ENCODE data around the gene SKOR1. TPM values are rescaled to one million over a fixed set of nuclear protein-coding genes. Genes with fewer than 3 reads are reported as not detected.

SKOR1 gene
- total and polyA plus RNA-seq, 2 of the 13 experiments (the other 11 are each of a cell fraction or from before 2014, with no cell fraction given): 0.09 to 0.11 TPM

DNA sequence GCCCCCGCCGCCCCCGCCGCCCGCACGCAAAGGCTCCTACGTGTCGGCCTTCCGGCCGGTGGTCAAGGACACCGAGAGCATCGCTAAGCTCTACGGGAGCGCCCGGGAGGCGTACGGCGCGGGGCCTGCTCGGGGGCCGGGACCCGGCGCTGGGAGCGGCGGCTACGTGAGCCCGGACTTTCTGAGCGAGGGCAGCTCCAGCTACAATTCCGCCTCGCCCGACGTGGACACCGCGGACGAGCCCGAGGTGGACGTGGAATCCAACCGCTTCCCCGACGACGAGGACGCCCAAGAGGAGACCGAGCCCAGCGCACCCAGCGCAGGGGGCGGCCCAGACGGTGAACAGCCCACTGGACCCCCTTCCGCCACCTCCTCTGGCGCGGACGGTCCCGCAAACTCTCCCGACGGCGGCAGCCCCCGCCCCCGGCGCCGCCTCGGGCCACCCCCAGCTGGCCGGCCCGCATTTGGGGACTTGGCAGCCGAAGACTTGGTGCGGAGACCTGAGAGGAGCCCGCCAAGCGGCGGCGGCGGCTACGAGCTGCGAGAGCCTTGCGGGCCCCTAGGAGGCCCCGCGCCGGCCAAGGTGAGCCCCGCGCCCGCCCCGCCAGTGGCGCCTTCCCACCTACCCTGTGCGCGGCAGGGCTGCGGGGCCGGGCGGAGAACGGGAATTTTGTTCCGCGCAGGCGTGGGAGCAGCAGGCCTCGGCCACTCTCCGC, 2.4 kb downstream of the SKOR1 start:
- Histone ChIP-seq H3K36me3 (replicated peaks in 1 of 2; ENCODE audit: control insufficient read depth in 1 of 2, insufficient read depth in 2 of 2, low read length in 2 of 2) (no peaks in the 10 kb centered on the region), H3K4me2 (ENCODE audit: low read depth, low read length) (peak overlapping the region; percentile 27; the same call in 1 of the 2 replicates), H3K27me3 (ENCODE audit: control insufficient read depth in 1 of 2, insufficient read depth in 2 of 2, low read length in 2 of 2) (peaks cover 12 to 68% of the 10 kb centered on the region in 2 experiments; a peak in 4 of 5 replicates), H4K20me1 (ENCODE audit: insufficient read depth, low read length) (no peaks in the 10 kb centered on the region), H3K79me2 (ENCODE audit: insufficient read depth, low read length) (no peaks in the 10 kb centered on the region), H2AFZ (ENCODE audit: low read length) (no peak overlapping the region), H3K4me1 (ENCODE audit: insufficient read depth, low read length) (no peaks in the 10 kb centered on the region), H3K4me3 (replicated peaks in 1 of 3; ENCODE audit: insufficient read depth in 1 of 3, low read depth in 2 of 3, low read length in 3 of 3) (no peak overlapping the region), H3K9me3 (ENCODE audit: low read length) (no peaks in the 10 kb centered on the region), H3K9ac (ENCODE audit: insufficient read depth, low read depth, low read length) (no peak overlapping the region), H3K27ac (ENCODE audit: extremely low read length, insufficient read depth, low read length) (no peak overlapping the region)
- ChIA-PET CTCF (ENCODE audit: low intra/inter-chr PET ratio, low total read pairs) (no interaction called here), POLR2A (no interaction called here)
- 68% methylated on average over 5 of the region's 91 CpGs for WGBS (ENCODE audit: low lambda C conversion rate)
- no peak for FAIRE-seq
- intact Hi-C loops (cut with micrococcal nuclease; ENCODE audit: unreplicated experiment): no loop called here
- in situ Hi-C loops (cut with HindIII; ENCODE audit: extremely low pct_ligation_motif_present, low pct_unique_long_range_greater_than_20kb): no loop called here
- 0 out of 3 replicates have a peak, but pooled peaks have one; percentile 7 for ATAC-seq
- no peak for TF ChIP-seq PCBP1 (IDR thresholded peaks at IDR 0.05; ENCODE audit: borderline replicate concordance, low read depth, low read length)
- TF ChIP-seq HNRNPLL (IDR thresholded peaks at IDR 0.05; ENCODE audit: low read depth, low read length, poor library complexity, severe bottlenecking): peak; percentile 30
- TF ChIP-seq ZNF777 (CRISPR knock-in tag; IDR thresholded peaks at IDR 0.05): peak; percentile 58; the same call in 1 of the 2 replicates
- no peak for TF ChIP-seq DPF2 (CRISPR knock-in tag; IDR thresholded peaks at IDR 0.05; ENCODE audit: borderline replicate concordance, low read depth)
- TF ChIP-seq, protein P1, sequence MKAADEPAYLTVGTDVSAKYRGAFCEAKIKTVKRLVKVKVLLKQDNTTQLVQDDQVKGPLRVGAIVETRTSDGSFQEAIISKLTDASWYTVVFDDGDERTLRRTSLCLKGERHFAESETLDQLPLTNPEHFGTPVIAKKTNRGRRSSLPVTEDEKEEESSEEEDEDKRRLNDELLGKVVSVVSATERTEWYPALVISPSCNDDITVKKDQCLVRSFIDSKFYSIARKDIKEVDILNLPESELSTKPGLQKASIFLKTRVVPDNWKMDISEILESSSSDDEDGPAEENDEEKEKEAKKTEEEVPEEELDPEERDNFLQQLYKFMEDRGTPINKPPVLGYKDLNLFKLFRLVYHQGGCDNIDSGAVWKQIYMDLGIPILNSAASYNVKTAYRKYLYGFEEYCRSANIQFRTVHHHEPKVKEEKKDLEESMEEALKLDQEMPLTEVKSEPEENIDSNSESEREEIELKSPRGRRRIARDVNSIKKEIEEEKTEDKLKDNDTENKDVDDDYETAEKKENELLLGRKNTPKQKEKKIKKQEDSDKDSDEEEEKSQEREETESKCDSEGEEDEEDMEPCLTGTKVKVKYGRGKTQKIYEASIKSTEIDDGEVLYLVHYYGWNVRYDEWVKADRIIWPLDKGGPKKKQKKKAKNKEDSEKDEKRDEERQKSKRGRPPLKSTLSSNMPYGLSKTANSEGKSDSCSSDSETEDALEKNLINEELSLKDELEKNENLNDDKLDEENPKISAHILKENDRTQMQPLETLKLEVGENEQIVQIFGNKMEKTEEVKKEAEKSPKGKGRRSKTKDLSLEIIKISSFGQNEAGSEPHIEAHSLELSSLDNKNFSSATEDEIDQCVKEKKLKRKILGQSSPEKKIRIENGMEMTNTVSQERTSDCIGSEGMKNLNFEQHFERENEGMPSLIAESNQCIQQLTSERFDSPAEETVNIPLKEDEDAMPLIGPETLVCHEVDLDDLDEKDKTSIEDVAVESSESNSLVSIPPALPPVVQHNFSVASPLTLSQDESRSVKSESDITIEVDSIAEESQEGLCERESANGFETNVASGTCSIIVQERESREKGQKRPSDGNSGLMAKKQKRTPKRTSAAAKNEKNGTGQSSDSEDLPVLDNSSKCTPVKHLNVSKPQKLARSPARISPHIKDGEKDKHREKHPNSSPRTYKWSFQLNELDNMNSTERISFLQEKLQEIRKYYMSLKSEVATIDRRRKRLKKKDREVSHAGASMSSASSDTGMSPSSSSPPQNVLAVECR (CRISPR knock-in tag; IDR thresholded peaks at IDR 0.05; ENCODE audit: borderline replicate concordance): no peak
- BruUV-seq (replicated peaks): no TSS peak
- DNase-seq (ENCODE audit: low spot score): no peak

Measured in HepG2 (cell line).